ENCODE measurements around the gene HSDL2. TPM values are rescaled to one million over a fixed set of nuclear protein-coding genes. Genes with fewer than 3 reads are reported as not detected.
"Not testable (repeated sequence)": the region's sequence is repeated elsewhere in the genome, so short reads cannot be mapped to it uniquely, and the experiment has no call there.

HSDL2 gene
- total RNA-seq, 1 donor from 2014 or later: 21.1 TPM

GRCh38 chr9:112367465-112367864 is 12.4 kb upstream of the HSDL2 start:
- H3K4me2 ChIP-seq (ENCODE audit: low read length): no peak overlapping the region
- Mint-ChIP-seq H3K36me3 (ENCODE audit: low read depth, unreplicated experiment) (peaks cover 1% of the 10 kb centered on the region), H3K27me3 (ENCODE audit: low read depth, unreplicated experiment) (no peaks in the 10 kb centered on the region), H3K9me3 (ENCODE audit: unreplicated experiment) (peaks cover 3% of the 10 kb centered on the region), H3K27ac (ENCODE audit: unreplicated experiment) (no peak overlapping the region), H3K4me3 (ENCODE audit: unreplicated experiment) (no peak overlapping the region), H3K4me1 (ENCODE audit: low read depth, unreplicated experiment) (no peaks in the 10 kb centered on the region)
- no peaks in the 10 kb centered on the region for H3K79me2 ChIP-seq (ENCODE audit: insufficient read depth, low read length)
- H2AFZ ChIP-seq (ENCODE audit: low read depth, low read length): no peak overlapping the region
- H3K9me3 ChIP-seq (ENCODE audit: insufficient read depth, low read depth, low read length): no peaks in the 10 kb centered on the region
- no peak overlapping the region for H3K4me3 ChIP-seq (ENCODE audit: insufficient read depth, low read depth, low read length)
- no peak overlapping the region for H3K9ac ChIP-seq (ENCODE audit: low read length)
- no peak for DNase-seq (ENCODE audit: low read depth)
- no peaks in the 10 kb centered on the region for H4K20me1 ChIP-seq (ENCODE audit: insufficient read depth, low read length)
- H3K27ac ChIP-seq (ENCODE audit: low read depth, low read length): no peak overlapping the region
- H3K27me3 ChIP-seq (ENCODE audit: insufficient read depth, low read length): no peaks in the 10 kb centered on the region
- H3K4me1 ChIP-seq (ENCODE audit: insufficient read depth, low read length): no peaks in the 10 kb centered on the region
- H3K36me3 ChIP-seq (ENCODE audit: insufficient read depth, low read length): no peaks in the 10 kb centered on the region
- no peak for FAIRE-seq
- TF ChIP-seq EZH2 (IDR thresholded peaks at IDR 0.05; ENCODE audit: insufficient read depth, low read length) (no peak), CTCF (IDR thresholded peaks at IDR 0.05; ENCODE audit: insufficient read depth, low read depth, low read length) (no peak)

- Histone ChIP-seq H3K9ac (ENCODE audit: low read length) (no peak overlapping the region), H3K27me3 (ENCODE audit: insufficient read depth, low read length) (no peaks in the 10 kb centered on the region), H3K4me2 (ENCODE audit: low read length) (no peak overlapping the region), H3K9me3 (ENCODE audit: insufficient read depth, low read depth, low read length) (no peaks in the 10 kb centered on the region), H3K27ac (ENCODE audit: low read depth, low read length) (no peak overlapping the region), H3K4me1 (ENCODE audit: insufficient read depth, low read length) (no peaks in the 10 kb centered on the region), H3K4me3 (ENCODE audit: insufficient read depth, low read depth, low read length) (no peak overlapping the region), H3K36me3 (ENCODE audit: insufficient read depth, low read length) (no peaks in the 10 kb centered on the region), H4K20me1 (ENCODE audit: insufficient read depth, low read length) (no peaks in the 10 kb centered on the region), H3K79me2 (ENCODE audit: insufficient read depth, low read length) (no peaks in the 10 kb centered on the region), H2AFZ (ENCODE audit: low read depth, low read length) (no peak overlapping the region)
- Mint-ChIP-seq H3K27ac (ENCODE audit: unreplicated experiment) (no peak overlapping the region), H3K9me3 (ENCODE audit: unreplicated experiment) (peaks cover 5% of the 10 kb centered on the region), H3K4me3 (ENCODE audit: unreplicated experiment) (no peak overlapping the region), H3K4me1 (ENCODE audit: low read depth, unreplicated experiment) (no peaks in the 10 kb centered on the region), H3K27me3 (ENCODE audit: low read depth, unreplicated experiment) (no peaks in the 10 kb centered on the region), H3K36me3 (ENCODE audit: low read depth, unreplicated experiment) (peaks cover 6% of the 10 kb centered on the region)
- FAIRE-seq (no peak), DNase-seq (ENCODE audit: low read depth) (no peak)
- no peak for TF ChIP-seq CTCF (IDR thresholded peaks at IDR 0.05; ENCODE audit: insufficient read depth, low read depth, low read length)
- no peak for TF ChIP-seq EZH2 (IDR thresholded peaks at IDR 0.05; ENCODE audit: insufficient read depth, low read length)
These were observed 10.1 kb upstream of the HSDL2 start for GRCh38 chr9:112369817-112370216.

GRCh38 chr9:112371060-112371459 is 8.8 kb upstream of the HSDL2 start:
- Mint-ChIP-seq H3K9me3 (ENCODE audit: unreplicated experiment) (peaks cover 5% of the 10 kb centered on the region), H3K4me1 (ENCODE audit: low read depth, unreplicated experiment) (no peaks in the 10 kb centered on the region), H3K27ac (ENCODE audit: unreplicated experiment) (no peak overlapping the region), H3K36me3 (ENCODE audit: low read depth, unreplicated experiment) (peaks cover 11% of the 10 kb centered on the region), H3K4me3 (ENCODE audit: unreplicated experiment) (no peak overlapping the region), H3K27me3 (ENCODE audit: low read depth, unreplicated experiment) (no peaks in the 10 kb centered on the region)
- Histone ChIP-seq H4K20me1 (ENCODE audit: insufficient read depth, low read length) (no peaks in the 10 kb centered on the region), H3K36me3 (ENCODE audit: insufficient read depth, low read length) (no peaks in the 10 kb centered on the region), H3K9me3 (ENCODE audit: insufficient read depth, low read depth, low read length) (no peaks in the 10 kb centered on the region), H3K9ac (ENCODE audit: low read length) (no peak overlapping the region), H3K4me3 (ENCODE audit: insufficient read depth, low read depth, low read length) (no peak overlapping the region), H3K27me3 (ENCODE audit: insufficient read depth, low read length) (no peaks in the 10 kb centered on the region), H3K4me2 (ENCODE audit: low read length) (no peak overlapping the region), H3K79me2 (ENCODE audit: insufficient read depth, low read length) (no peaks in the 10 kb centered on the region), H2AFZ (ENCODE audit: low read depth, low read length) (no peak overlapping the region), H3K4me1 (ENCODE audit: insufficient read depth, low read length) (no peaks in the 10 kb centered on the region), H3K27ac (ENCODE audit: low read depth, low read length) (no peak overlapping the region)
- TF ChIP-seq EZH2 (IDR thresholded peaks at IDR 0.05; ENCODE audit: insufficient read depth, low read length) (no peak), CTCF (IDR thresholded peaks at IDR 0.05; ENCODE audit: insufficient read depth, low read depth, low read length) (no peak)
- FAIRE-seq (no peak), DNase-seq (ENCODE audit: low read depth) (no peak)

GRCh38 chr9:112373666-112374065 is 6.2 kb upstream of the HSDL2 start:
- H2AFZ ChIP-seq (ENCODE audit: low read depth, low read length); H3K4me2 ChIP-seq (ENCODE audit: low read length); H3K9me3 Mint-ChIP-seq (ENCODE audit: unreplicated experiment); H3K27me3 ChIP-seq (ENCODE audit: insufficient read depth, low read length); H3K27me3 Mint-ChIP-seq (ENCODE audit: low read depth, unreplicated experiment); H3K9me3 ChIP-seq (ENCODE audit: insufficient read depth, low read depth, low read length); H3K4me3 ChIP-seq (ENCODE audit: insufficient read depth, low read depth, low read length); H3K4me3 Mint-ChIP-seq (ENCODE audit: unreplicated experiment); FAIRE-seq; H3K79me2 ChIP-seq (ENCODE audit: insufficient read depth, low read length); H3K4me1 ChIP-seq (ENCODE audit: insufficient read depth, low read length); H3K4me1 Mint-ChIP-seq (ENCODE audit: low read depth, unreplicated experiment); H3K27ac Mint-ChIP-seq (ENCODE audit: unreplicated experiment); H3K9ac ChIP-seq (ENCODE audit: low read length); DNase-seq (ENCODE audit: low read depth); H4K20me1 ChIP-seq (ENCODE audit: insufficient read depth, low read length); H3K36me3 ChIP-seq (ENCODE audit: insufficient read depth, low read length); H3K27ac ChIP-seq (ENCODE audit: low read depth, low read length): not testable (repeated sequence)
- peaks cover 11% of the 10 kb centered on the region for H3K36me3 Mint-ChIP-seq (ENCODE audit: low read depth, unreplicated experiment)
